Suprapubic skin (tissue), 3 donors: ENCODE data around the gene OR4Q2.
"Not testable (repeated sequence)": the region's sequence is repeated elsewhere in the genome, so short reads cannot be mapped to it uniquely, and the experiment has no call there.

Experiments used
- POLR2A ChIP-seq, 2 donors: fragments of 450-650 bp; IDR thresholded peaks; one replicate each; pipeline ENCODE4 v1.6.1; 2017; ENCODE audit warnings: antibody characterized with exemption in 2 of 2, mild to moderate bottlenecking in 2 of 2, moderate library complexity in 2 of 2
- TF ChIP-seq, protein P1 (sequence below), 2 donors: fragments of 200-600 bp in 1 of 2; fragments of 450-650 bp in 1 of 2; sonication (generic) in 1 of 2; IDR thresholded peaks; one replicate each; pipeline ENCODE4 v1.5.1; 2016 to 2019; ENCODE audit warnings: antibody characterized with exemption in 2 of 2, mild to moderate bottlenecking in 1 of 2, moderate library complexity in 1 of 2

DNA sequence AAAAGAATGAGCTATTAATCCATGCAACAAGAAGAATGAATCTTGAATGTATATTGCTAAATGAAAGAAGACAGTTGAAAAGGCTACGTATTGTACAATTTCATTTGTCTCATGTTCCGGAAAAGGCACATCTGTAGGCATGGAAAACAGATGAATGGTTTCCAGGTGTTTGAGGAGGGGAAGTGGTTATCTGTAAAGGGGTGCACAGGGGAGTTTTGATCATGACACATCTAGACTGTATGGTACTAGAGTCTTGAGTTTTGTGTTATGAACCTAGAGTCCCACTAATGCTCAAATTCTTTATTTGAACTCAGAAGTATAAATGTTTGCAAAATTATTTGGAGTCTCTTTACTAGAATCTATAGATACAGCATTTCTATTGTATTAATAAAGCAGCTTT lies 32.2 kb upstream of the OR4Q2 start:
- TF ChIP-seq, protein P1, sequence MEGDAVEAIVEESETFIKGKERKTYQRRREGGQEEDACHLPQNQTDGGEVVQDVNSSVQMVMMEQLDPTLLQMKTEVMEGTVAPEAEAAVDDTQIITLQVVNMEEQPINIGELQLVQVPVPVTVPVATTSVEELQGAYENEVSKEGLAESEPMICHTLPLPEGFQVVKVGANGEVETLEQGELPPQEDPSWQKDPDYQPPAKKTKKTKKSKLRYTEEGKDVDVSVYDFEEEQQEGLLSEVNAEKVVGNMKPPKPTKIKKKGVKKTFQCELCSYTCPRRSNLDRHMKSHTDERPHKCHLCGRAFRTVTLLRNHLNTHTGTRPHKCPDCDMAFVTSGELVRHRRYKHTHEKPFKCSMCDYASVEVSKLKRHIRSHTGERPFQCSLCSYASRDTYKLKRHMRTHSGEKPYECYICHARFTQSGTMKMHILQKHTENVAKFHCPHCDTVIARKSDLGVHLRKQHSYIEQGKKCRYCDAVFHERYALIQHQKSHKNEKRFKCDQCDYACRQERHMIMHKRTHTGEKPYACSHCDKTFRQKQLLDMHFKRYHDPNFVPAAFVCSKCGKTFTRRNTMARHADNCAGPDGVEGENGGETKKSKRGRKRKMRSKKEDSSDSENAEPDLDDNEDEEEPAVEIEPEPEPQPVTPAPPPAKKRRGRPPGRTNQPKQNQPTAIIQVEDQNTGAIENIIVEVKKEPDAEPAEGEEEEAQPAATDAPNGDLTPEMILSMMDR (IDR thresholded peaks at IDR 0.05) = not testable (repeated sequence)
- not testable (repeated sequence) for TF ChIP-seq POLR2A (IDR thresholded peaks at IDR 0.05)
